Measurements from ENCODE around the gene PNO1.

- TF ChIP-seq RAD21 (IDR thresholded peaks at IDR 0.05; ENCODE audit: insufficient read depth, low read depth, low read length) (no peak), ZNF274 (IDR thresholded peaks at IDR 0.05; ENCODE audit: insufficient read depth, insufficient read length) (no peak), ZNF24 (IDR thresholded peaks at IDR 0.05) (no peak), NKRF (conservative IDR thresholded peaks at IDR 0.05) (no peak), SMC3 (IDR thresholded peaks at IDR 0.05; ENCODE audit: borderline replicate concordance, low read length) (no peak), E2F8 (IDR thresholded peaks at IDR 0.05; ENCODE audit: low read depth, partially characterized antibody) (no peak), ZBTB40 (IDR thresholded peaks at IDR 0.05; ENCODE audit: borderline replicate concordance) (no peak), BRCA1 (IDR thresholded peaks at IDR 0.05; ENCODE audit: low read depth, low read length) (no peak), CTCF (IDR thresholded peaks at IDR 0.05 in 2 of 3, conservative IDR thresholded peaks at IDR 0.05 in 1 of 3; ENCODE audit: control insufficient read depth in 2 of 3, extremely low read depth in 1 of 3, insufficient read depth in 1 of 3, low read depth in 3 of 3, low read length in 3 of 3) (no peak), MXI1 (IDR thresholded peaks at IDR 0.05; ENCODE audit: low read depth, low read length) (no peak), POLR2AphosphoS5 (IDR thresholded peaks at IDR 0.05; ENCODE audit: low read length) (no peak), SMAD5 (IDR thresholded peaks at IDR 0.05; ENCODE audit: low read depth) (no peak), GABPA (IDR thresholded peaks at IDR 0.05; ENCODE audit: low read depth) (no peak), ZBTB33 (IDR thresholded peaks at IDR 0.05) (no peak)
These were observed 29.6 kb downstream of the PNO1 start for GRCh38 chr2:68187329-68187728.

Measured in GM12878 (cell line).